ENCODE data around the gene ARSK. TPM values are rescaled to one million over a fixed set of nuclear protein-coding genes. Genes with fewer than 3 reads are reported as not detected.

The ARSK gene
- total and polyA plus RNA-seq, 2 experiments from 2014 or later: 23.2 to 40.8 TPM

GRCh38 chr5:95633671-95634070 is 78.8 kb downstream of the ARSK start (continued):
- TF ChIP-seq ZNF462 (CRISPR knock-in tag; IDR thresholded peaks at IDR 0.05) (no peak), EZH2phosphoT487 (IDR thresholded peaks at IDR 0.05; ENCODE audit: unreplicated experiment) (no peak), ETS1 (IDR thresholded peaks at IDR 0.05) (no peak), ZNF331 (CRISPR knock-in tag; IDR thresholded peaks at IDR 0.05; ENCODE audit: low read depth) (no peak)
- TF ChIP-seq, protein P1, sequence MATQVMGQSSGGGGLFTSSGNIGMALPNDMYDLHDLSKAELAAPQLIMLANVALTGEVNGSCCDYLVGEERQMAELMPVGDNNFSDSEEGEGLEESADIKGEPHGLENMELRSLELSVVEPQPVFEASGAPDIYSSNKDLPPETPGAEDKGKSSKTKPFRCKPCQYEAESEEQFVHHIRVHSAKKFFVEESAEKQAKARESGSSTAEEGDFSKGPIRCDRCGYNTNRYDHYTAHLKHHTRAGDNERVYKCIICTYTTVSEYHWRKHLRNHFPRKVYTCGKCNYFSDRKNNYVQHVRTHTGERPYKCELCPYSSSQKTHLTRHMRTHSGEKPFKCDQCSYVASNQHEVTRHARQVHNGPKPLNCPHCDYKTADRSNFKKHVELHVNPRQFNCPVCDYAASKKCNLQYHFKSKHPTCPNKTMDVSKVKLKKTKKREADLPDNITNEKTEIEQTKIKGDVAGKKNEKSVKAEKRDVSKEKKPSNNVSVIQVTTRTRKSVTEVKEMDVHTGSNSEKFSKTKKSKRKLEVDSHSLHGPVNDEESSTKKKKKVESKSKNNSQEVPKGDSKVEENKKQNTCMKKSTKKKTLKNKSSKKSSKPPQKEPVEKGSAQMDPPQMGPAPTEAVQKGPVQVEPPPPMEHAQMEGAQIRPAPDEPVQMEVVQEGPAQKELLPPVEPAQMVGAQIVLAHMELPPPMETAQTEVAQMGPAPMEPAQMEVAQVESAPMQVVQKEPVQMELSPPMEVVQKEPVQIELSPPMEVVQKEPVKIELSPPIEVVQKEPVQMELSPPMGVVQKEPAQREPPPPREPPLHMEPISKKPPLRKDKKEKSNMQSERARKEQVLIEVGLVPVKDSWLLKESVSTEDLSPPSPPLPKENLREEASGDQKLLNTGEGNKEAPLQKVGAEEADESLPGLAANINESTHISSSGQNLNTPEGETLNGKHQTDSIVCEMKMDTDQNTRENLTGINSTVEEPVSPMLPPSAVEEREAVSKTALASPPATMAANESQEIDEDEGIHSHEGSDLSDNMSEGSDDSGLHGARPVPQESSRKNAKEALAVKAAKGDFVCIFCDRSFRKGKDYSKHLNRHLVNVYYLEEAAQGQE (IDR thresholded peaks at IDR 0.05; ENCODE audit: unreplicated experiment): no peak

Data from GM23338 (cell line).